ENCODE data around the gene OR2A1.
"Not testable (repeated sequence)": the region's sequence is repeated elsewhere in the genome, so short reads cannot be mapped to it uniquely, and the experiment has no call there.

Gene OR2A1

GRCh38 chr7:144365523-144365922 is 53.3 kb downstream of the OR2A1 start:
- H3K27me3 ChIP-seq (ENCODE audit: control insufficient read depth, insufficient read depth, low read length); DNase-seq (ENCODE audit: low read depth, low spot score); H3K4me1 ChIP-seq (ENCODE audit: control insufficient read depth, insufficient read depth, low read length); H3K9me3 ChIP-seq (ENCODE audit: control insufficient read depth, insufficient read depth, low read length); H3K36me3 ChIP-seq (ENCODE audit: control insufficient read depth, insufficient read depth, low read length); H3K27ac ChIP-seq (ENCODE audit: low read length); H3K4me3 ChIP-seq (ENCODE audit: low read length): not testable (repeated sequence)
- WGBS (ENCODE audit: insufficient coverage, insufficient read length) = no CpG with 5 or more reads among the region's 6 CpGs

DNA sequence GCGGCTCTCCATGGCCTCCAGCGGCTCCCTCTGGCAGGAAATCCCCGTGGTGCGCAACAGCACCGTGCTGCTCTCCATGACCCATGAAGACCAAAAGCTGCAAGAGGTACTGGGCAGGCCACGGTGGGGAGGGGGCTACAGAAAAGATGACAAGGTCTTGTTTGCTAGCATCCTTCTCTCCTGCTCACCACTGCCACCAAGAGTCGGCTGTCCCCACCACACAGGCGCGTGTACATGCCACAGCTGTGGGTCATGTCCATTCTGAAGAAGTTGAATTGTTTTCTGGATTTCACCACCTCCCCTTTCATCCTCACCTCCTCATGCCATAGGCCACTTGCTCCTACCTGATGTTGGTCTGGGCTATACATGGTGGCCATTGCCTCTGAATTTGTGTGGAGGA is 55.0 kb downstream of the OR2A1 start:
- not testable (repeated sequence) for H3K9me3 ChIP-seq (ENCODE audit: control insufficient read depth, insufficient read depth, low read length); H3K4me3 ChIP-seq (ENCODE audit: low read length); H3K36me3 ChIP-seq (ENCODE audit: control insufficient read depth, insufficient read depth, low read length); DNase-seq (ENCODE audit: low read depth, low spot score); H3K27me3 ChIP-seq (ENCODE audit: control insufficient read depth, insufficient read depth, low read length); H3K4me1 ChIP-seq (ENCODE audit: control insufficient read depth, insufficient read depth, low read length); H3K27ac ChIP-seq (ENCODE audit: low read length)
- WGBS (ENCODE audit: insufficient coverage, insufficient read length) = no CpG with 5 or more reads among the region's 9 CpGs

GRCh38 chr7:144369221-144369620 is 57.0 kb downstream of the OR2A1 start:
- H3K27ac ChIP-seq (ENCODE audit: low read length); DNase-seq (ENCODE audit: low read depth, low spot score): not testable (repeated sequence)

More at GRCh38 chr7:144369221-144369620, 57.0 kb downstream of the OR2A1 start:
- H3K4me1 ChIP-seq (ENCODE audit: control insufficient read depth, insufficient read depth, low read length); H3K36me3 ChIP-seq (ENCODE audit: control insufficient read depth, insufficient read depth, low read length); H3K9me3 ChIP-seq (ENCODE audit: control insufficient read depth, insufficient read depth, low read length); H3K4me3 ChIP-seq (ENCODE audit: low read length); H3K27me3 ChIP-seq (ENCODE audit: control insufficient read depth, insufficient read depth, low read length): not testable (repeated sequence)
- no CpG with 5 or more reads among the region's 7 CpGs for WGBS (ENCODE audit: insufficient coverage, insufficient read length)

Measured in iPS DF 6.9 (cell line).